DOHH2 (cell line): ENCODE results near the gene LDLRAD1.

ENCODE experiments used
- H3F3A ChIP-seq: fragments of 200-600 bp; sonication (generic), shearing (Covaris generic); 2 replicates; pipeline ENCODE4 v1.6.0; 2016; ENCODE audit warnings: antibody characterized with exemption, mild to moderate bottlenecking; ENCODE audit not compliant: control insufficient read depth, insufficient read depth
- H3K27ac ChIP-seq: fragments of 200-600 bp; sonication (generic); 2 replicates; pipeline ENCODE4 v1.5.1; 2014; ENCODE audit warnings: low read depth, mild to moderate bottlenecking, low read length, moderate library complexity
- H3K27me3 ChIP-seq: fragments of 200-600 bp; sonication (generic); 2 replicates; pipeline ENCODE4 v1.6.1; 2014; ENCODE audit warnings: mild to moderate bottlenecking, low read length, mixed read lengths; ENCODE audit not compliant: control insufficient read depth
- H3K36me3 ChIP-seq: fragments of 200-600 bp; sonication (generic); 2 replicates; pipeline ENCODE4 v1.6.1; 2014; ENCODE audit warnings: mild to moderate bottlenecking, low read length, moderate library complexity, mixed read lengths; ENCODE audit not compliant: control insufficient read depth
- H3K4me1 ChIP-seq: fragments of 200-600 bp; sonication (generic); 2 replicates; pipeline ENCODE4 v1.6.1; 2014; ENCODE audit warnings: mild to moderate bottlenecking, low read length, mixed read lengths; ENCODE audit not compliant: control insufficient read depth
- H3K4me2 ChIP-seq: fragments of 200-600 bp; sonication (generic); 2 replicates; pipeline ENCODE4 v1.6.0; 2014; ENCODE audit warnings: mild to moderate bottlenecking, low read length, moderate library complexity
- H3K4me3 ChIP-seq: fragments of 200-600 bp; sonication (generic); 2 replicates; pipeline ENCODE4 v1.5.1; 2014; ENCODE audit warnings: mild to moderate bottlenecking, low read length, mixed read lengths
- H3K79me2 ChIP-seq: fragments of 200-600 bp; sonication (generic); 2 replicates; pipeline ENCODE4 v1.6.1; 2014; ENCODE audit warnings: mild to moderate bottlenecking, low read length, mixed read lengths; ENCODE audit not compliant: control insufficient read depth
- H3K9me2 ChIP-seq: fragments of 200-600 bp; sonication (generic); replicated peaks from 2 replicates; pipeline ENCODE4 v1.6.1; 2014; ENCODE audit warnings: mild to moderate bottlenecking, low read length, mixed read lengths; ENCODE audit not compliant: control insufficient read depth
- H3K9me3 ChIP-seq: fragments of 200-600 bp; sonication (generic); 2 replicates; pipeline ENCODE4 v1.6.1; 2014; ENCODE audit warnings: antibody characterized with exemption, low read length, mixed read lengths; ENCODE audit not compliant: control insufficient read depth, insufficient read depth
- H4K20me1 ChIP-seq: fragments of 200-600 bp; sonication (generic); 2 replicates; pipeline ENCODE4 v1.6.0; 2014; ENCODE audit warnings: low read depth, mild to moderate bottlenecking, antibody characterized with exemption, low read length, moderate library complexity; ENCODE audit not compliant: control insufficient read depth, insufficient read depth
- CTCF ChIP-seq: fragments of 200-600 bp; sonication (generic); IDR thresholded peaks from one replicate; pipeline ENCODE4 v1.5.1; 2014; ENCODE audit warnings: antibody characterized with exemption, mild to moderate bottlenecking, low read depth, low read length; ENCODE audit not compliant: poor library complexity, severe bottlenecking
- EZH2phosphoT487 ChIP-seq: fragments of 200-600 bp; sonication (generic); IDR thresholded peaks from 2 replicates; pipeline ENCODE4 v1.6.1; 2017; ENCODE audit warnings: borderline replicate concordance, mild to moderate bottlenecking, antibody characterized with exemption, low read length, moderate library complexity, mixed read lengths

Gene LDLRAD1

GRCh38 chr1:53966794-53967193, 51.2 kb downstream of the LDLRAD1 start:
- TF ChIP-seq EZH2phosphoT487 (no peak), CTCF (no peak)

GRCh38 chr1:53964109-53964508, 53.9 kb downstream of the LDLRAD1 start:
- Histone ChIP-seq H3K4me1 (no peaks in the 10 kb centered on the region), H3K27ac (no peak overlapping the region), H3F3A (no peaks in the 10 kb centered on the region), H3K79me2 (no peaks in the 10 kb centered on the region), H3K4me3 (no peak overlapping the region), H4K20me1 (no peaks in the 10 kb centered on the region), H3K4me2 (no peak overlapping the region), H3K9me2 (no peaks in the 10 kb centered on the region), H3K9me3 (no peaks in the 10 kb centered on the region), H3K27me3 (no peaks in the 10 kb centered on the region), H3K36me3 (peaks cover 72% of the 10 kb centered on the region)
- TF ChIP-seq CTCF, result no peak

More at GRCh38 chr1:53966794-53967193, 51.2 kb downstream of the LDLRAD1 start:
- Histone ChIP-seq H3K4me3 (no peak overlapping the region), H3K79me2 (no peaks in the 10 kb centered on the region), H4K20me1 (no peaks in the 10 kb centered on the region), H3K36me3 (peaks cover 56% of the 10 kb centered on the region), H3K9me3 (no peaks in the 10 kb centered on the region), H3K4me2 (no peak overlapping the region), H3K27me3 (no peaks in the 10 kb centered on the region), H3K27ac (no peak overlapping the region), H3F3A (no peaks in the 10 kb centered on the region), H3K9me2 (no peaks in the 10 kb centered on the region), H3K4me1 (no peaks in the 10 kb centered on the region)

GRCh38 chr1:53963460-53963859, 54.5 kb downstream of the LDLRAD1 start:
- TF ChIP-seq EZH2phosphoT487 (no peak), CTCF (no peak)
- no peak overlapping the region for H3K4me2 ChIP-seq

GRCh38 chr1:53962395-53962794, 55.6 kb downstream of the LDLRAD1 start:
- no peaks in the 10 kb centered on the region for H3K9me3 ChIP-seq
- H3K9me2 ChIP-seq, result no peaks in the 10 kb centered on the region
- no peaks in the 10 kb centered on the region for H3F3A ChIP-seq
- H3K27ac ChIP-seq, result no peak overlapping the region
- TF ChIP-seq CTCF, result no peak
- TF ChIP-seq EZH2phosphoT487, result no peak
- no peaks in the 10 kb centered on the region for H3K4me1 ChIP-seq
- peaks cover 65% of the 10 kb centered on the region for H3K36me3 ChIP-seq
- H4K20me1 ChIP-seq, result no peaks in the 10 kb centered on the region
- H3K4me2 ChIP-seq, result no peak overlapping the region
- no peak overlapping the region for H3K4me3 ChIP-seq
- H3K79me2 ChIP-seq, result no peaks in the 10 kb centered on the region
- H3K27me3 ChIP-seq, result no peaks in the 10 kb centered on the region

More at GRCh38 chr1:53963460-53963859, 54.5 kb downstream of the LDLRAD1 start:
- H3K79me2 ChIP-seq, result no peaks in the 10 kb centered on the region
- H3K36me3 ChIP-seq, result peaks cover 71% of the 10 kb centered on the region
- H3K27ac ChIP-seq, result no peak overlapping the region
- no peaks in the 10 kb centered on the region for H3K4me1 ChIP-seq
- no peaks in the 10 kb centered on the region for H3K9me3 ChIP-seq
- no peaks in the 10 kb centered on the region for H4K20me1 ChIP-seq
- H3K27me3 ChIP-seq, result no peaks in the 10 kb centered on the region
- H3F3A ChIP-seq, result no peaks in the 10 kb centered on the region
- H3K4me3 ChIP-seq, result no peak overlapping the region
- no peaks in the 10 kb centered on the region for H3K9me2 ChIP-seq
